Gastroesophageal sphincter (tissue), 4 donors: Measurements from ENCODE around the gene CDH24. TPM values are rescaled to one million over a fixed set of nuclear protein-coding genes. Genes with fewer than 3 reads are reported as not detected.

Experiments used
- ATAC-seq: fragments of 150-250 bp; one replicate; pipeline ENCODE4 v1.9.1; 2016; ENCODE audit warnings: mild to moderate bottlenecking, moderate library complexity
- H3K27ac ChIP-seq, 4 donors: fragments of 200-600 bp; sonication (generic) in 3 of 4; 1 replicate in 3 of 4; 2 replicates in 1 of 4; pipeline ENCODE4 v1.5.1; 2016 to 2019
- H3K27me3 ChIP-seq: fragments of 200-600 bp; sonication (generic); one replicate; pipeline ENCODE4 v1.5.1; 2019
- H3K36me3 ChIP-seq, 2 donors: fragments of 200-600 bp; sonication (generic); one replicate each; pipeline ENCODE4 v1.5.1; 2019; ENCODE audit warnings: control low read depth in 1 of 2
- H3K4me1 ChIP-seq, 3 donors: fragments of 200-600 bp; sonication (generic); 1 replicate in 2 of 3; 2 replicates in 1 of 3; pipeline ENCODE4 v1.5.1; 2016 to 2019; ENCODE audit warnings: control low read depth in 2 of 3
- H3K4me3 ChIP-seq, 2 donors: fragments of 200-600 bp; sonication (generic); one replicate each; pipeline ENCODE4 v1.5.1; 2019; ENCODE audit warnings: mild to moderate bottlenecking in 1 of 2, moderate library complexity in 1 of 2
- H3K9me3 ChIP-seq, 3 donors: fragments of 200-600 bp; sonication (generic); one replicate each; pipeline ENCODE4 v1.5.1; 2017 to 2019; ENCODE audit warnings: control low read depth in 2 of 3
- CTCF ChIP-seq, 4 experiments: fragments of 200-600 bp in 2 of 4; fragments of 450-650 bp in 2 of 4; sonication (generic) in 1 of 4; IDR thresholded peaks; one replicate each; pipeline ENCODE4 v1.5.1; 2017 to 2019; ENCODE audit warnings: antibody characterized with exemption in 4 of 4, mild to moderate bottlenecking in 2 of 4, moderate library complexity in 2 of 4
- EP300 ChIP-seq: sonication (generic); formaldehyde crosslinking; IDR thresholded peaks from one replicate; pipeline ENCODE4 v1.6.1; 2017; ENCODE audit warnings: antibody characterized with exemption, mild to moderate bottlenecking
- POLR2A ChIP-seq, 2 donors: fragments of 450-650 bp; IDR thresholded peaks; one replicate each; pipeline ENCODE4 v1.6.1; 2017; ENCODE audit warnings: antibody characterized with exemption in 2 of 2, mild to moderate bottlenecking in 2 of 2, moderate library complexity in 1 of 2
- POLR2AphosphoS5 ChIP-seq: sonication (generic); formaldehyde crosslinking; IDR thresholded peaks from one replicate; pipeline ENCODE4 v1.6.1; 2017; ENCODE audit warnings: antibody characterized with exemption
- WGBS, 2 donors: methylation state at CpG; one replicate each; pipeline ENCODE4 v1.1.5; 2018; ENCODE audit warnings: low coverage in 1 of 2; 5-methylcytosine and 5-hydroxymethylcytosine counted together
- total RNA-seq, 4 donors: library from RNA; depleted of rRNA; stranded (reverse); fragments of >200 nt; gene quantifications; one replicate each; pipeline ENCODE4 v1.1.0, GENCODE V29; 2016

Gene CDH24
- total RNA-seq, 4 donors from 2014 or later, result 1.5 to 3.6 (median 2.6) TPM

GRCh38 chr14:23057757-23058653 is 685 bp upstream of the CDH24 start:
- TF ChIP-seq EP300 (no peak), CTCF (IDR thresholded peaks at IDR 0.05) (peak in 3 of 4 experiments; percentile 90 to 98 (median 96)), POLR2AphosphoS5 (peak; percentile 57), POLR2A (IDR thresholded peaks at IDR 0.05) (no peak)
- Histone ChIP-seq H3K27me3 (no peaks in the 10 kb centered on the region), H3K27ac (peak overlapping the region; percentile 29 to 84 (median 80)), H3K36me3 (peaks cover 0 to 44% of the 10 kb centered on the region in 2 donors), H3K4me1 (peaks cover 0 to 41% (median 14%) of the 10 kb centered on the region in 3 donors), H3K9me3 (no peaks in the 10 kb centered on the region), H3K4me3 (peak overlapping the region; percentile 58 to 76)
- peak; percentile 82 for ATAC-seq
- WGBS, 2 donors, result 9 to 20% methylated on average over 1 to 4 of the region's 51 CpGs

GRCh38 chr14:23056145-23056955 is 970 bp downstream of the CDH24 start:
- no peak for ATAC-seq
- TF ChIP-seq POLR2A (IDR thresholded peaks at IDR 0.05), result no peak
- no peak for TF ChIP-seq POLR2AphosphoS5
- peak in 3 of 4 experiments; percentile 57 to 76 (median 64) for TF ChIP-seq CTCF (IDR thresholded peaks at IDR 0.05)

GRCh38 chr14:23055621-23056144 is 1.6 kb downstream of the CDH24 start:
- no peaks in the 10 kb centered on the region for H3K9me3 ChIP-seq
- TF ChIP-seq POLR2AphosphoS5 (no peak), POLR2A (IDR thresholded peaks at IDR 0.05) (peak in 1 of 2 donors; percentile 13)
- H3K36me3 ChIP-seq, result peaks cover 0 to 22% of the 10 kb centered on the region in 2 donors
- no peaks in the 10 kb centered on the region for H3K27me3 ChIP-seq
- 67% methylated on average over 1 of the region's 6 CpGs; no CpG with 5 or more reads in 1 of the 2 donors for WGBS, 2 donors
- no peak overlapping the region for H3K4me3 ChIP-seq
- H3K4me1 ChIP-seq, result peaks cover 0 to 26% (median 10%) of the 10 kb centered on the region in 3 donors
- ATAC-seq, result no peak
- H3K27ac ChIP-seq, result no peak overlapping the region

More at GRCh38 chr14:23056145-23056955, 970 bp downstream of the CDH24 start:
- H3K27me3 ChIP-seq, result no peaks in the 10 kb centered on the region
- WGBS, 2 donors, result 4 to 9% methylated on average over 12 to 16 of the region's 17 CpGs
- peaks cover 0 to 29% of the 10 kb centered on the region in 2 donors for H3K36me3 ChIP-seq
- peak overlapping the region in 1 of 2 donors; percentile 76 for H3K4me3 ChIP-seq
- H3K9me3 ChIP-seq, result no peaks in the 10 kb centered on the region
- peak overlapping the region in 2 of 4 donors; percentile 29 to 84 for H3K27ac ChIP-seq
- H3K4me1 ChIP-seq, result peaks cover 0 to 28% (median 10%) of the 10 kb centered on the region in 3 donors

- peaks cover 0 to 26% (median 10%) of the 10 kb centered on the region in 3 donors for H3K4me1 ChIP-seq
- peaks cover 0 to 17% of the 10 kb centered on the region in 2 donors for H3K36me3 ChIP-seq
- H3K27ac ChIP-seq, result no peak overlapping the region
- WGBS, 2 donors, result 100% methylated on average over 4 of the region's 12 CpGs; no CpG with 5 or more reads in 1 of the 2 donors
- no peak for TF ChIP-seq CTCF (IDR thresholded peaks at IDR 0.05)
- no peak for TF ChIP-seq POLR2A (IDR thresholded peaks at IDR 0.05)
- TF ChIP-seq POLR2AphosphoS5, result no peak
- TF ChIP-seq EP300, result no peak
- no peaks in the 10 kb centered on the region for H3K27me3 ChIP-seq
- no peaks in the 10 kb centered on the region for H3K9me3 ChIP-seq
- H3K4me3 ChIP-seq, result no peak overlapping the region
- no peak for ATAC-seq
Observed at GRCh38 chr14:23055147-23055550, 2.2 kb downstream of the CDH24 start.
